ELR (cell line): Measurements from ENCODE around the gene MAGEE1.

Source experiments
- DNase-seq: peaks from one replicate; pipeline ENCODE4 v3.0.0-alpha.2; 2015; ENCODE audit warnings: low read depth

The MAGEE1 gene, protein sequence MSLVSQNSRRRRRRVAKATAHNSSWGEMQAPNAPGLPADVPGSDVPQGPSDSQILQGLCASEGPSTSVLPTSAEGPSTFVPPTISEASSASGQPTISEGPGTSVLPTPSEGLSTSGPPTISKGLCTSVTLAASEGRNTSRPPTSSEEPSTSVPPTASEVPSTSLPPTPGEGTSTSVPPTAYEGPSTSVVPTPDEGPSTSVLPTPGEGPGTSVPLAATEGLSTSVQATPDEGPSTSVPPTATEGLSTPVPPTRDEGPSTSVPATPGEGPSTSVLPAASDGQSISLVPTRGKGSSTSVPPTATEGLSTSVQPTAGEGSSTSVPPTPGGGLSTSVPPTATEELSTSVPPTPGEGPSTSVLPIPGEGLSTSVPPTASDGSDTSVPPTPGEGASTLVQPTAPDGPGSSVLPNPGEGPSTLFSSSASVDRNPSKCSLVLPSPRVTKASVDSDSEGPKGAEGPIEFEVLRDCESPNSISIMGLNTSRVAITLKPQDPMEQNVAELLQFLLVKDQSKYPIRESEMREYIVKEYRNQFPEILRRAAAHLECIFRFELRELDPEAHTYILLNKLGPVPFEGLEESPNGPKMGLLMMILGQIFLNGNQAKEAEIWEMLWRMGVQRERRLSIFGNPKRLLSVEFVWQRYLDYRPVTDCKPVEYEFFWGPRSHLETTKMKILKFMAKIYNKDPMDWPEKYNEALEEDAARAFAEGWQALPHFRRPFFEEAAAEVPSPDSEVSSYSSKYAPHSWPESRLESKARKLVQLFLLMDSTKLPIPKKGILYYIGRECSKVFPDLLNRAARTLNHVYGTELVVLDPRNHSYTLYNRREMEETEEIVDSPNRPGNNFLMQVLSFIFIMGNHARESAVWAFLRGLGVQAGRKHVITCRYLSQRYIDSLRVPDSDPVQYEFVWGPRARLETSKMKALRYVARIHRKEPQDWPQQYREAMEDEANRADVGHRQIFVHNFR

DNA sequence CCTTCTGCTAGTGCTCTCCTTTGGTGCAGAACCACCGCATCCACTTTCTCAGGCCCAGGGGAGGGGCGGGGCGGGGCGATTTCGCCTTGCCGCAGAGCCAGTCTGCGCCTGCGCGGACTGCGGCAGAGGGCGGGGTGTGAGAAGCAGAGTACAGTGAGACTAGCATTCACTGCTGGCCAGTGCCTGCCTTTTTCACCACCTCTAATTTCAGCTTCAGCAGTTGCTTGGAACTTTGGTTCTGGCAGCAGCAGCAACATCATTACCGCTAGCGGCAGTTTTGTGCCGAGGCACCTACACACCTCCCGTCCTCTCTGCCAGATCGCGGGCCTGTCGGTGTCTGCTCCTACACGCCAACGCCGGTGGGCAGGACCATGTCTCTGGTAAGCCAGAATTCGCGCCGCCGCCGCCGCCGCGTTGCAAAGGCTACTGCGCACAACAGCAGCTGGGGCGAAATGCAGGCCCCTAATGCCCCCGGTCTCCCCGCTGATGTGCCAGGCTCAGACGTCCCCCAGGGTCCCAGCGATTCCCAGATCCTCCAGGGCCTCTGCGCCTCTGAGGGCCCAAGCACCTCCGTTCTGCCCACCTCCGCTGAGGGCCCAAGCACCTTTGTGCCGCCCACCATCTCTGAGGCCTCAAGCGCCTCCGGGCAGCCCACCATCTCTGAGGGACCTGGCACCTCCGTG is at the start of gene MAGEE1:
Gene MAGEE1 (plus strand): TSS at position 151 of the 683 bp plus-strand sequence. CDS start 221 bp downstream, at position 372.
- peak; percentile 61 for DNase-seq

DNA sequence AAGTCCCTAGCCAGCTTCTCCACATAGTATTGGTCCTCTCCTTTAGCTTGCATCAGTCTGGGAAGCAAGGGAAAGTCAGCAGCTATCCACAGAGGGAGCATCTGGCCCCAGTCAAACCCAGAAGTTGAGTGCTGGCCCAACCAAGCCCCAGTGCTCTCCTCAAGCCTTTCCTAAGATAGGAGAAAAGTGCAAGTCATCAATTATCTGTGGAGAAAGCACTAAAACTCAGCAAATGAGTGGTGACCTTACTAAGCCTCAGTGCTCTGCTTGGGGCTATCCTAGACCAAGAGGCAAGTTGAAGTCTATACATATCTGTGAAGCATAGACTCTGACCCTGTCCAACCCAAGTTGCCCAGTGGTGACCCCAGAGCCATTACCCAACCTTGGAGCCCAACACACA is 28.5 kb upstream of the MAGEE1 start:
- DNase-seq: no peak

DNA sequence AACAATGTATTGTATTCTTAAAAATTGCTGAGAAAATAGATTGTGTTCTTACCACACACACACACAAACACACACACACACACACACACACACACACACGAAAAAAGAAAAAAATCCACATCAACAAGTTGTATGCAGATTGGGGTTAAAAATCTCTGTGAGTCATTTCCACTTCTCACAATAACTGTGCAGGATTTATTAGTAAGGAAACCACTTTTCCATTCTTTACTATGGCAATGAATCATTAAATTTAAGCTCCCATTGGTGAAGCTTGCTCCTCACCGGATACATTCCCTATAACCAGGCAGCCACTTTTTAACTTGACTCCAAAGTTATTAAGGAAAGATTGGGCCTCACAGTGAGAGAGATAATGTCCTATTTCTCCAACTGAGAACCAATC is 19.7 kb upstream of the MAGEE1 start:
- DNase-seq: no peak

DNA sequence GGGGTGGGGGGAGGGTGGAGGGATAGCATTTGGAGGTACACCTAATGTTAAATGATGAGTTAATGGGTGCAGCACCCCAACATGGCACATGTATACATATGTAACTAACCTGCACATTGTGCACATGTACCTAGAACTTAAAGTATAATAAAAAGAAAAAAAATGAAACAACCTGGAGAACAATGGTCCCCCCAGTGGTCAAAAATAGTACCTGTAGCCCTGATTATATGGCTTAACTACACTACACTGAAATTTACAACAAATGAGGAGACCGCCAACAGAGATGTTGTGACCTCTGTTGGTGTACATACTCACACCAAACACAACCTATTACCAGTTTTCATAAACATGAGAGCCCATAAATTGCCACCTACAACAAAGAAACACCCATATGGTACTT is 7.3 kb upstream of the MAGEE1 start:
- DNase-seq: no peak

DNA sequence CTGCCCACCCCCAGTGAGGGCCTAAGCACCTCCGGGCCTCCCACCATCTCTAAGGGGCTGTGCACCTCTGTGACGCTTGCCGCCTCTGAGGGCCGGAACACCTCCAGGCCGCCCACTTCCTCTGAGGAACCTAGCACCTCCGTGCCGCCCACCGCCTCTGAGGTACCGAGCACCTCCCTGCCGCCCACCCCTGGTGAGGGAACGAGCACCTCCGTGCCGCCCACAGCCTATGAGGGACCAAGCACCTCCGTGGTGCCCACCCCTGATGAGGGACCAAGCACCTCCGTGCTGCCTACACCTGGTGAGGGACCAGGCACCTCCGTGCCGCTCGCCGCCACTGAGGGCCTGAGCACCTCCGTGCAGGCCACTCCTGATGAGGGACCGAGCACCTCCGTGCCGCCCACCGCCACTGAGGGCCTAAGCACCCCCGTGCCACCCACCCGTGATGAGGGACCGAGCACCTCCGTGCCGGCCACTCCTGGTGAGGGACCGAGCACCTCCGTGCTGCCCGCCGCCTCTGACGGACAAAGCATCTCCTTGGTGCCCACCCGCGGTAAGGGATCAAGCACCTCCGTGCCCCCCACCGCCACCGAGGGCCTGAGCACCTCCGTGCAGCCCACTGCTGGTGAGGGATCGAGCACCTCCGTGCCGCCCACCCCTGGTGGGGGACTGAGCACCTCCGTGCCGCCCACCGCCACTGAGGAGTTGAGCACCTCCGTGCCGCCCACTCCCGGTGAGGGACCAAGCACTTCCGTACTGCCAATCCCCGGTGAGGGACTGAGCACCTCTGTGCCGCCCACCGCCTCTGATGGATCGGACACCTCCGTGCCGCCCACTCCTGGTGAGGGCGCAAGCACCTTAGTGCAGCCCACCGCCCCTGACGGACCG is 977 bp downstream of the MAGEE1 start:
- DNase-seq: no peak

DNA sequence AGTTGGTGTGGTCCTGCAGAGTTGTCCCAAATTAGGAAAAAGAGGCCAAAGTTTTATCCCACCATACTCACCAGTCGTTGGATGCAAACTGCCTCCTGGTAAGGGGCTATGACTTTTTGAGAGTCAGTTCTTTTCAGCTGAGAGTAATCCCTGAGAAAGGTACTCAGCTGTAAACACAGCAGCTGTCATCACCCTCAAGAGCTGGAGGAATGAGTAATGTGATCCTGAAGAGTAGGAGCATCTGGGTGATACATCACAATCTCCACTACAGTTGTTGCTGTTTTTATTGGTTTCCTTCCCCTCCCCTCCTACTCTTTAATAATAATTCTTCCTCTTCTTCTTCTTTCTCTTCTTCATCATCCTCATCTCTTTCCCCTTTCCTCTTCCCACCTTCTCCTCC is 5.7 kb downstream of the MAGEE1 start:
- no peak for DNase-seq

DNA sequence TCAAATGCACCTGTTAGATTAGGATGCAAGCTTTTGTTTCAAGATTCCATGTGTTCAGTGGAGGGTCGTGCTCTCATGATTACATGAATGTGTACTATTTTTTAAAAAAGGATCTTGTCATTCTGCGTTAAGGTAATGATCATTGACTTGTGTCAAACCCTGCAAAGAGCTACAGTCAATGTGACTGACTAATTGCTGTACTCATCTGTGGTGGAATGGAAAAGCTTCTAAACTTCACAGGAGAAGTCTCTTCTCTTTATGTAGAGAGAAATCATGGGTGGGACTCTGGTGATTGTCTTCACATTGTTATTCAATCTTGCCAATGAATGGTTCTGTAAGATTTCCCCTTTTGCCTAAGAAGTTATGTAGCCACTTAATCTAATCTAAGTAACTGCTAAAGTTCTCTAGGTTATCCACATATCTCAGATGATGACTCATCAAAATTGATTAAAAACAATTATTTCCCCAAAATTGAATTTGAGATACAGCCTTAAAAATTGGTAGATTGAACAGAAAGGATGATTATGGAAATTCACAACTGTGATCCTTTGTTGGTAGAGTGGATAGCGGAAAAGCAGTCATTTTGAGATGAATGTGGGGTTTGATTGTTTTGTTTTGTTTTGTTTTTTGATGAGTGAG is 6.7 kb downstream of the MAGEE1 start:
- DNase-seq: no peak

DNA sequence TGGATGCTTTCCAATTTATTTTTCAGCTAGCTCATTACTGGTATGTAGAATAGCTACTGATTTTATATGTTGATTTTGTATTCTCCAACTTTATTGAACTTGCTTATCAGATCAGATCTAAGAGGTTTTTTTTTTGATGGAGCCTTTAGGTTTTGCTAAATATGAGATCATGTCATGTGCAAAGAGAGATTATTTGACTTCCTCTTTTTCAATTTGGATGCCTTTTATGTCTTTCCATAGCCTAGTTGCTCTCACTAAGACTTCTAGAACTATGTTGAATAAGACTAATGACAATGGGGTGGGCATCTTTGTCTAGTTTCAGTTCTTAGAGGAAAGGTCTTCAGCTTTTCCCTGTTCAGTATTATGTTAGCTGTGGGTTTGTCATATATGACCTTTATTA is 11.7 kb downstream of the MAGEE1 start:
- no peak for DNase-seq

DNA sequence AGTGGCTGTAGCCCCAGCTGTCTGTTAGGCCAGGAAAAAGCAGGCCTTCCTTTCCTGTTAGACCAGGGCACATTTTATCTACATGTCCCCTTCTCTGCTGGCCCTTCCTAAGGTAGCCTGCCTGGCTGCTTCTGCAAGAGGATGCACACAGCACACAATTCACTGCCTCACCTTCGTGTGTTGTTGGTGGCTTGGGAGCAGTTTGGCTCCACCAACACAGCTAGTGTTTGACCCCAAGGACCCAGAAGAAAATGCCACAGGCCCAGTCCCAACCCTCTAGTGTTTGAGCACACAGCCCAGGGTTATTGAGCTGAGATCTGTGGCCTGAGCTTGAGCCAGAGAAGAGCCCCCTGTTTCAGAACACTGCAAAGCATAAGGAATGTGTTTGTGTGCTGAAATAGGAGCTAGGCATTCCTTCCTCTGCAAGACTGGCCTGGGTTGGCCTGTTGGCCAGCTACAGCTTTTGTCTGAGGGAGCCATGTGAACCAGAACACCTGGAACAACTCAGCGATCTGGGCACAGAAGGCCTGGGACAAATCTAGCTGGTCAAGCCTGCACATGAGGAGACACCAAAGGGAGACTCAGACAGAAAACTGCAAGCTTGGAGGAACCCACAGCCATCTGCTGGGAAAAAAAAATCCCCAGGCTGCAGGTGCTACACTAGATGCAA is 26.4 kb downstream of the MAGEE1 start:
- no peak for DNase-seq

DNA sequence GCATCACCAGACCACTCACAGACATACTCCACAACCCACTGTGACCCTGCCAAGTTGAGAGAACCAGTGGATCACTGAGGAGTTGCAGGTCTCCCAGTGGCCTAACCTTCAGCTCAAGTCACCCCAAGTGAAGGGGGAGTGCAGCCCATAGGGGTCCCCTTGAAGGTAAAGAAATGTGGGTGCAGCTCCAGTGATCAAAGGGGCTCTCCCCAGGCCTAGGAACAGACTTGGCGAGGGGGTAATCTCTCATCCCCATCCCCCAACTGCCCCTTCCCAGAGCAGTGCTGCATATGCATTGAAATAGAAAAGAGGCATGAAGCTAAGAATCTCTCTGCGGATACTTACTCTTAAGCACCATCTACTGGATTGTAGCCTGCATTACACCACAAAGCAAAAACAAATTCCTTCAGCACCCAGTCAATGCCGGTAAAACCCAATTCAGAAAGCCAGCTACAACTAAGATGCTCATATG is 27.0 kb downstream of the MAGEE1 start:
- DNase-seq: peak; percentile 11

DNA sequence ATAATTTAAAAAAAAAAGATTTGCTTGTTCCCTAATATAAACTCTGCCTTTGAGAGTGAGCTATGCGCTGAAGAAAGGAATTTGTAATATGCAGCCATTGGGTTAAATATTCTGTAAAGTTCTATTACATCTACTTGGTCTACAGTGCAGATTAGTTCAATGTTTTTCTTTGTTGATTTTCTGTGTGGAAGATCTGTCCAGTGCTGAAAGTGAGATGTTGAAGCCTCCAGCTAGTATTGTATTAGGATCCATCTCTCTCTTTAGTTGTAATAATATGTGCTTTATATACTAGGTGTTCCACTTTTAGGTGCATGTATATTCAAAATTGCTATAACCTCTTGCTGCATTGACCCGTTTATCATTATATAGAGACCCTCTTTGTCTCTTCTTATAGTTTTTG is 49.8 kb downstream of the MAGEE1 start:
- no peak for DNase-seq
